GM12891 (cell line): ENCODE data around the gene ZBTB4.

ENCODE experiments used
- POLR2A ChIP-seq: IDR thresholded peaks from 2 replicates; pipeline ENCODE4 v1.6.1; 2011; ENCODE audit warnings: low read depth, low read length, control low read depth
- TAF1 ChIP-seq: IDR thresholded peaks from 2 replicates; pipeline ENCODE4 v1.6.1; 2011; ENCODE audit warnings: low read depth, low read length, control low read depth

DNA sequence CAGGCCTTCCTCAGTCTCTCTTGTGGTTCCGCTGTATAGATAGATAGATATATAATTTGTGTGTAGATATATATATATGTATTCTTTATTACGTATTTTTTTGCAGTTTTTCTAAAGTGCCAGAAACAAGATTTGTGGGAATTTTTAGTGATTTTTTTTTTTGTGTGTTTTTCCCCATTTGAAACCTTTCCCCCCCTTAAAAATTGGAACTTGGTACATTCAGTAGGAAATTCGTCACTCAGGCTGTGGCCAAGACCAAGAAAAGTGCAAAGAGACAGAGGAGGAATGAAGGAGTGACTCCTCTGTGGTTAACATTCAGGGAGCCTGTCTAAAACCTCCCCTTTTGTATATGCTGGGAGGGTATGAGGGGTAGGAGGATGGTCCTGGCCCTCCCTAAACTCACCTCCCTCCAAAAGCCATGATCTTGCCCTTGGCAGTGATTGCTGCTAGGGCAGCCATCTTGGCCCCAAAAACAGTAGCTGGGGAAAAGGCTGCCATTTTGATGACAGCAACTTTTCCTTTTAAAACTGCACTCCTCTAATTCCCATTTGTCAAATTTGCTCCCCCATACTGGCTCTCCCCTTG lies 19.4 kb downstream of the ZBTB4 start:
- TF ChIP-seq POLR2A (no peak), TAF1 (no peak)
